Upper lobe of left lung (tissue), 6 donors: ENCODE data around the gene CCNDBP1. TPM values are rescaled to one million over a fixed set of nuclear protein-coding genes. Genes with fewer than 3 reads are reported as not detected.

Source experiments
- ATAC-seq, 2 donors: fragments of 200-7000 bp; cut with Tn5 transposase; one replicate each; pipeline ENCODE4 v1.9.1; 2022; ENCODE audit warnings: mild to moderate bottlenecking in 2 of 2, moderate library complexity in 2 of 2; ENCODE audit not compliant: low FRiP score in 2 of 2
- DNase-seq, 2 donors: peaks; one replicate each; pipeline ENCODE4 v3.0.0-alpha.2; 2019 to 2020
- H3K27ac ChIP-seq, 4 donors: fragments of 200-600 bp; sonication (generic); one replicate each; pipeline ENCODE4 v1.5.1; 2016 to 2019
- H3K27me3 ChIP-seq, 4 donors: fragments of 200-600 bp; sonication (generic); one replicate each; pipeline ENCODE4 v1.5.1; 2017 to 2019
- H3K36me3 ChIP-seq, 4 donors: fragments of 200-600 bp; sonication (generic); one replicate each; pipeline ENCODE4 v1.5.1; 2016 to 2019
- H3K4me1 ChIP-seq, 4 donors: fragments of 200-600 bp; sonication (generic); one replicate each; pipeline ENCODE4 v1.5.1; 2018 to 2019
- H3K4me3 ChIP-seq, 4 donors: fragments of 200-600 bp; sonication (generic); one replicate each; pipeline ENCODE4 v1.5.1; 2017 to 2019; ENCODE audit warnings: mild to moderate bottlenecking in 2 of 4, moderate library complexity in 1 of 4
- H3K9me3 ChIP-seq, 4 donors: fragments of 200-600 bp; sonication (generic); one replicate each; pipeline ENCODE4 v1.5.1; 2018 to 2019
- CTCF ChIP-seq, 6 experiments: fragments of 450-650 bp in 4 of 6; fragments of 200-600 bp in 2 of 6; sonication (generic) in 2 of 6; IDR thresholded peaks; one replicate each; pipeline ENCODE4 v1.5.1; 2016 to 2019; ENCODE audit warnings: antibody characterized with exemption in 6 of 6
- EP300 ChIP-seq, 4 donors: sonication (generic); formaldehyde crosslinking; IDR thresholded peaks; one replicate each; pipeline ENCODE4 v1.5.1; 2017; ENCODE audit warnings: antibody characterized with exemption in 4 of 4, control low read depth in 2 of 4
- POLR2A ChIP-seq, 4 donors: fragments of 450-650 bp; IDR thresholded peaks; one replicate each; pipeline ENCODE4 v1.5.1; 2016 to 2017; ENCODE audit warnings: antibody characterized with exemption in 4 of 4, mild to moderate bottlenecking in 2 of 4
- POLR2AphosphoS5 ChIP-seq, 2 donors: sonication (generic); formaldehyde crosslinking; IDR thresholded peaks; one replicate each; pipeline ENCODE4 v1.5.1; 2017; ENCODE audit warnings: antibody characterized with exemption in 2 of 2
- WGBS, 2 donors: methylation state at CpG; one replicate each; pipeline ENCODE4 v1.1.5; 2017 to 2018; 5-methylcytosine and 5-hydroxymethylcytosine counted together
- total RNA-seq, 6 donors: library from RNA; depleted of rRNA in 4 of 6; stranded (reverse); fragments of >200 nt in 4 of 6; gene quantifications; one replicate each; pipeline versions ENCODE4 v1.1.0 to v1.2.1, GENCODE V29; 2016 to 2021
- donor health status: DM: no; HTN: no; CAD: no; lungs with moderate emphysema.
- donor health status: DM: no; HTN: yes; CAD: no; lungs with severe emphysema.

Gene CCNDBP1
- total RNA-seq, 6 donors from 2014 or later: 56.1 to 117 (median 95.5) TPM

- WGBS, 2 donors: 32 to 38% methylated on average over 8 of the region's 8 CpGs
- no peak overlapping the region for H3K4me3 ChIP-seq
- peak in 1 of 2 donors; percentile 35 for DNase-seq
- no peaks in the 10 kb centered on the region for H3K36me3 ChIP-seq
- H3K4me1 ChIP-seq: no peaks in the 10 kb centered on the region
- H3K9me3 ChIP-seq: no peaks in the 10 kb centered on the region
- no peak overlapping the region for H3K27ac ChIP-seq
- TF ChIP-seq POLR2A (IDR thresholded peaks at IDR 0.05): no peak
- TF ChIP-seq CTCF (IDR thresholded peaks at IDR 0.05): peak in 4 of 6 experiments; percentile 22 to 47 (median 30)
- TF ChIP-seq POLR2AphosphoS5 (IDR thresholded peaks at IDR 0.05): no peak
- no peak for TF ChIP-seq EP300 (IDR thresholded peaks at IDR 0.05)
- ATAC-seq: peak in 1 of 2 donors; percentile 44
- H3K27me3 ChIP-seq: peaks cover 0 to 3% (median 0%) of the 10 kb centered on the region in 4 donors
Observed at GRCh38 chr15:43204016-43204901, 19.1 kb downstream of the CCNDBP1 start.

GRCh38 chr15:43206054-43206453, 20.9 kb downstream of the CCNDBP1 start:
- Histone ChIP-seq H3K9me3 (no peaks in the 10 kb centered on the region), H3K36me3 (no peaks in the 10 kb centered on the region), H3K27me3 (peaks cover 0 to 5% (median 0%) of the 10 kb centered on the region in 4 donors), H3K27ac (no peak overlapping the region), H3K4me3 (no peak overlapping the region), H3K4me1 (no peaks in the 10 kb centered on the region)
- WGBS, 2 donors: 59 to 80% methylated on average over 2 to 5 of the region's 5 CpGs
- DNase-seq (no peak), ATAC-seq (no peak)
- no peak for TF ChIP-seq POLR2AphosphoS5 (IDR thresholded peaks at IDR 0.05)
- no peak for TF ChIP-seq EP300 (IDR thresholded peaks at IDR 0.05)
- no peak for TF ChIP-seq CTCF (IDR thresholded peaks at IDR 0.05)
- TF ChIP-seq POLR2A (IDR thresholded peaks at IDR 0.05): no peak

- WGBS, 2 donors: 91 to 94% methylated on average over 9 of the region's 9 CpGs
- no peak for ATAC-seq
- no peaks in the 10 kb centered on the region for H3K4me1 ChIP-seq
- H3K27me3 ChIP-seq: peaks cover 0 to 5% (median 0%) of the 10 kb centered on the region in 4 donors
- DNase-seq: no peak
- no peaks in the 10 kb centered on the region for H3K9me3 ChIP-seq
- no peak overlapping the region for H3K27ac ChIP-seq
- no peak overlapping the region for H3K4me3 ChIP-seq
- TF ChIP-seq CTCF (IDR thresholded peaks at IDR 0.05) (no peak), EP300 (IDR thresholded peaks at IDR 0.05) (no peak), POLR2AphosphoS5 (IDR thresholded peaks at IDR 0.05) (no peak), POLR2A (IDR thresholded peaks at IDR 0.05) (no peak)
- no peaks in the 10 kb centered on the region for H3K36me3 ChIP-seq
Observed at GRCh38 chr15:43207024-43207423, 21.8 kb downstream of the CCNDBP1 start.

GRCh38 chr15:43208052-43209002, 23.1 kb downstream of the CCNDBP1 start:
- ATAC-seq: no peak
- 71 to 73% methylated on average over 23 of the region's 23 CpGs for WGBS, 2 donors
- Histone ChIP-seq H3K4me1 (no peaks in the 10 kb centered on the region), H3K4me3 (no peak overlapping the region), H3K36me3 (no peaks in the 10 kb centered on the region), H3K27me3 (peaks cover 0 to 5% (median 0%) of the 10 kb centered on the region in 4 donors), H3K9me3 (no peaks in the 10 kb centered on the region), H3K27ac (no peak overlapping the region)
- TF ChIP-seq EP300 (IDR thresholded peaks at IDR 0.05): no peak
- TF ChIP-seq POLR2AphosphoS5 (IDR thresholded peaks at IDR 0.05): no peak
- TF ChIP-seq POLR2A (IDR thresholded peaks at IDR 0.05): no peak
- no peak for DNase-seq
